Activated CD4-positive, alpha-beta T cell treated with anti-CD3 and anti-CD28 coated beads for 48 hours (primary cell): ENCODE data around the gene CDKL2.
"Not testable (repeated sequence)": the region's sequence is repeated elsewhere in the genome, so short reads cannot be mapped to it uniquely, and the experiment has no call there.

Source experiments
- DNase-seq: peaks from one replicate; pipeline ENCODE4 v3.0.0-alpha.2; 2020

Gene CDKL2

GRCh38 chr4:75547647-75548387, 82.5 kb downstream of the CDKL2 start:
- no peak for DNase-seq

GRCh38 chr4:75545526-75545925, 84.8 kb downstream of the CDKL2 start:
- no peak for DNase-seq

DNA sequence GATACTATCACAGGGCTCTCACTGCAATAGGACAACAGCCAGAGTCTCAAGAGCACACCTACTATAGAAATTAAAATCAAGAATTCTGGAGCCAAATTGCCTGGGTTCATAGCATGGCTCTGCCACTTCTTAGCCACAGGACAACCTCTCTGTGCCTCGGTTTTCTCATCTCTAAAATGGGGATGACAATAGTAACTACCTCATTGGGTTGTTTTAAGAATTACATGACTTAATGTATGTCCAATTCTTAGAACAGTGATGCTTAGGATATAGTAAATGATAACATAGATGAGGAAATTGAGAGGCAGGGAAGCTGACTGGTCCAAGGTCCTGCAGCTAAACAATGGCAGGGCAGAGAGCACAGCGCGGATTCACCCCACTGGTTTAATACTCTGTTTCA, 85.5 kb downstream of the CDKL2 start:
- no peak for DNase-seq

DNA sequence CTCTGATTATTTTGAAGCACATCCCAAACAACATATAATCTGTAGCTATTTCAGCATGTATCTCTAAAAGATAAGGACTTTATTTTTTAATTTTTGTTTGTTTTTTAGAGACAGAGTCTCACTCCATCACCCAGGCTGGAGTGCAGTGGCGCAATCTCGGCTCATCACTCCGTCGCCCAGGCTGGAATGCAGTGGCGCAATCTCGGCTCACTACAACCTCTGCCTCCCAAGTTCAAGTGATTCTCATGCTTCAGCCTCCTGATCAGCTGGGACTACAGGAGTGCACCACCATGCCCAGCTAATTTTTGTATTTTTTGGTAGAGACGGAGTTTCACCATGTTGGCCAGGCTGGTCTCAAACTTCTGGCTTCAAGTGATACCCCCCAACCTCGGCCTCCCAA, 86.1 kb downstream of the CDKL2 start:
- DNase-seq = not testable (repeated sequence)

- no peak for DNase-seq
Observed at GRCh38 chr4:75542824-75543223, 87.5 kb downstream of the CDKL2 start.

DNA sequence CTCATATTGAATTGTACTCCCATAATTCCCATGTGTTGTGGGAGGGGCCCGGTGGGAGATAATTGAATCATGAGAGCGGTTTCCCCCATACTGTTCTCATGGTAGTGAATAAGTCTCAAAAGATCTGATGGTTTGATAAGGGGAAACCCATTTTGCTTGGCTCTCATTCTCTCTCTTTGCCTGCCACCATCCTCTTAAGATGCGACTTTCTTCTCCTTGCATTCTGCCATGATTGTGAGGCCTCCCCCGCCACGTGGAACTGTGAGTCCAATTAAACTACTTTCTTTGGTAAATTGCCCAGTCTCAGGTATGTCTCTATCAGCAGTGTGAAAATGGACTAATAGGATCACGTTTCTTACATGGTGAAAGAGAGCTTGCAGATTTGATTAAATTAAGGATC, 93.0 kb downstream of the CDKL2 start:
- not testable (repeated sequence) for DNase-seq

GRCh38 chr4:75533926-75534325, 96.4 kb downstream of the CDKL2 start:
- DNase-seq = not testable (repeated sequence)

GRCh38 chr4:75533339-75533887, 96.9 kb downstream of the CDKL2 start:
- DNase-seq = not testable (repeated sequence)

GRCh38 chr4:75531536-75532143, 98.7 kb downstream of the CDKL2 start:
- DNase-seq = not testable (repeated sequence)

- no peak for DNase-seq
Observed at GRCh38 chr4:75530556-75531322, 99.6 kb downstream of the CDKL2 start.
